Measurements from ENCODE around the gene HSPB3.
A peak's percentile ranks its signal among the peaks of the same experiment; 100 is the strongest.
"Not testable (repeated sequence)": the region's sequence is repeated elsewhere in the genome, so short reads cannot be mapped to it uniquely, and the experiment has no call there.

Gene HSPB3

DNA sequence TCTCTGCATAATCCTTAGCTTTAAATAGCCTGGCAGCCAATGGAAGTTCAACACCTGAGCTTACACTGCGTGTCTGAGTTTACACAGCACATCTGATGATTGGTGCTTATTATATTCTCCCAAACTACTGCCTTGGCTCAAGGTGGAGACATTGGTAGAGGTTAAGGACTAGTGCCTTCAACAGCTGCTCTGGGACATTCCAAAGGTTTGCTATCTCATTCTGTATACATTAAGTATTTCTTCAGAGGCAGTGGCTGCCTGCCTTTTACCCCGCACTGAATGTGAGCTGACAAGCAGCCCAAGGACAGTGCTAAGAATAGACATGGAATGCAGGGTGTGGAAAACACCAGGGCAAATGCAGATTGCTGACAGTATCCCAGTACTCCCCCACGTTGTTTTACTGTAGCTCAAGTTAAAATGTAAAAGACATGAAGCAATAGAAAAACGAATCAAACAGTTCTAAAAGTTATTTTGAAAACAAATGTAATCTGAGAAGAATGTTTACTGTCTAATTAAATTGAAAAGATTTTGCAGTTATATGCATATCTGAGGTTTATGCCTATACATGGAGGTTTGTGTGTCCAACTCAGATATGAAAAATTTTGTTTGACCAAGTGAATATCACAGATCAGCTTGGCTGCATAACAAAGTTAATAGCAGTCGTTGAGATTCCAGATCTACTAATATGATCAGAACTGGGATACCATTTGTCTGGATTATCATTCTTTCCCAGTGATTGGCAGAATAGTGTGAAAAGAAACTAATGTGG, 1.8 kb downstream of the HSPB3 start:
- DNase-seq: peak in 1 of 51 donors; percentile 10

DNA sequence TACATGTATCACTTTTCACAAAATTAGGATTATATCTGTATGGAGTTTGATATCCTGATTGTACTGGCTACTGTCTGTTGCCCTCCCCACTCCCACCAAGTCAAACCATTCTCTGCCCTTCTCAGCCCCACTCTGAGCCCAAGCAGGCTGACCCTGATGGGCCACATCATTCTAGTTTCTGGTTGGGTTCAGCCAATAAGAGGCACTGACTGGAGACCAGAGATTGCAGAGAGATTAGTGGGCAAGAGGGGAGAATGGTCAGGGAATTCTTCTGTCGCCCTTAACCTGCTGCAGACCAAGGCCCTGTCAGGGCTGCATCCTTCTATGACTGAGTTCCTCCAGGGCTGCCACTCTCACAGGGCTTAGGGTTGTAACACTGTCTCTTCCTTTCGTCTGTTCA, 2.7 kb downstream of the HSPB3 start:
- DNase-seq: no peak

DNA sequence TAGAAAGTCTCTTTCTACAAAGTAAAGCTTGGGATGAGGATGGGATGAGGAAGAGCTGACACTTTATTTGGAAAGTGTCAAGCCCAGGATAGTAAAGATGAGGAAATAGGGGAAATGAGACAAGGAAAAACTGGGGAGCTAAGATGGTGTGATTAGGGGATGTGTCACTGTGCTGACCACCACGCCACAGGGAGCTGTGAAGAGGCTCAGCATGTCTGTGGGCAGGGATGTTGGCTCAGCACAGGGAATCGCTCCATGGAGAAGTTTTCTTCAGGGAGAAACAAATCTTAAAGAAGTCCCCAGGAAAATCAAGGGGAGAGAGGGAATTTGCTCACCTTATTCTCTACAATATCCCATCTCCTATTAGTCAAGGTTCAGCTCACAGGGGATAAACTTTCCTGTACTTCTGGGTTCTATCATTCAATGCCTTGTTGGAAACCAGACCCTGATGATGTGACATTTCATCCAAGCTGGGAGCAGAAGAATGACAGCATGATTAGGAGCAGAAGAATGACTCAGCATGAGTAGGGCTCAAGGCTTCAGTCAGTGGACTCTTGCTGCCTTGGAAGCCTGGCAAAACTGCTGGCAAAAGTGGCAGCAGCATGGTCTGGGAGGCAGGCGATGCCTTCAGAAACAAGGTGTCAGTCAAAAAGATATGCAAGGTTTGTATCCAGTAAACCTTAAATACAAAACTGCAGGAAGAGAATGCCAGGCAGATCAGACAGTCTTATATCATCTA, 4.9 kb downstream of the HSPB3 start:
- DNase-seq: no peak

DNA sequence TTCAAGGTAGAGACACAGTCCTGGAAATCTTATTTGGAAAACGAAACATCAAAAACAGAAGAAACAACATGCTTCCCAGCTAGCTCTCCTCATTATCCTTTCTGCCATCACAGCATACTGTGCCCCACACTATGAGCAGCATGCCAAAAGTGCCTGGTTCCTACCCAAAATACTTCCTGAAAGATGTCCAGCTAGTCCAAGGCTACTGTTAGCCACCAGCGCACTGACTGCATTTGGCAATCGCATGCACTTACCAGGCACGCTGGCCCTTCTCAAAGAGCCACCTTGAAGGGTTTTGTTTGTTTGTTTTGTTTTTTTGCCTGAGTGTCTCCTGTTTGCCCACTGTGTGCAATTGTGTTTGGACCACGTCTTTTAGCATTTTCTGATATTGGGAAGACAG, 6.8 kb downstream of the HSPB3 start:
- no peak for DNase-seq

DNA sequence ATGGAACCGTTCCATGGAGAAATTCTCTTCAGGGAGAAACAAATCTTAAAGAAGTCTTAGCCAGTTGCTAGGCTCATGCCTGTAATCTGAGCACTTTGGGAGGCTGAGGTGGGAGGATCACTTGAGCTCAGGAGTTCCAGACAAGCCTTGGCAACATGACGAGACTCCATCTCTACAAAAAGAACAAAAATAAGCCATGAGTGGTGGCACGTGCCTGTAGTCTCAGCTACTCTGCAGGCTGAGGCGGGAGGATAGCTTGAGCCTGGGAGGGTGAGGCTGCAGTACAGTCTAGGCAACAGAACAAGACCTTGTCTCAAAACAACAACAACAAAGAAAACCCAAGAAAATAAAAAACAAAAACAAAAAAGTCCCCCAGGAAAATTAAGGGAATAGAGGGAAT, 8.2 kb downstream of the HSPB3 start:
- DNase-seq: no peak

DNA sequence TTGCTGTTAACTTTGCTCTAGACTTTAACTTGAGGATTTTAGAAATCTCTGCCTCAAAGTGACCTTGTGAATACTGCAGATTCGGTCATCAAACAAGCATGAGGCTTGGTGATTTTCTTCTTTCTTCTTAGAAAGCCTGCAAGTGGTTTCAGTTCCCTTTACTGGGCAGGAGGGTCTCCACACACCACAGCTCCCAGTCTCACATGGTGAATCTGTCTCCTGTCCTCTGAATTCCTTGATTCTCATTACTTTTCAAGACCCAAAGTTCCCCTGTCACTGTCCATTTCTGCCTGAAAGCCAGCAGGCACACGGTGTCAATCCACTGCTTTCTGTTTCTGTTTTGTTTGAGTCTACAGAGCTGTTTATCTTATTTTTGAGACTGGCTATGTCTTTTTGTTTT, 14.1 kb downstream of the HSPB3 start:
- DNase-seq: peak in 1 of 51 donors; percentile 2

DNA sequence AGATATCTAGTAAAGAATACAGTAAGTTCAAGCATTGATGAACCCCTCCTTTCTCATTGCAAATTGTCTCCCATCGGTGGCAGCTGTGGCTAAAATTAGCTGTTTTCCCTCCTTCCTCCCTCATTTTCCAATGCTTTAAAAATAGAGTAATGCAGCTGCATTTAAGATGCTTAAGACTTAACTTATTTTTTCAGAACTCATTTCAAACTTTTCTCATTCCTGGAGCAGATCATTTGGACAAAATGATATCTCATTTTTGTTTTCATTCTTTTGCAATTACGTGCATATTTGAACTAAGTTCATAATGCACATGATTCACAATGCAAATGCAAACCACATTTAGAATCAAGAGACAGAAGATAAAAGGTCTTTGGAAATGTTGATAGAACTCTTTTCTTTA, 14.6 kb downstream of the HSPB3 start:
- no peak for DNase-seq

DNA sequence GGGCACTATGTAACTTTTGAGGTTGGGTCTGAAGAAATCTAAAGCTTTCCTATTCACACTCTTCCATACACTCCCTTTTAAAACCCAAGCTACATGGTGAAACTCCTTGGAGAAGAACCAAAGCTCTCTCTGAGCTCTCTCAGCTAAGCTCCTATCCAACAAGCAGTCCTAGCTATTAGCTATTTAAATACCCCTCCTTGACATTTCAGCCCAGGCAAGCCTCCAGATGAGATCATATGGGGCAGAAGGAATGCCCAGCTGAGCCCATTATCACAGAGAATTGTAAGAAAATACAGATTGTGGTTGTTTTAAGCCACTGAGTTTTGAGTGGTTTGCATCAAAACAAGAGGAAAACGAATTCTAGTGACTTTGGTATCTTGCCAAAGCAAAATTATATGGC, 15.2 kb downstream of the HSPB3 start:
- no peak for DNase-seq

DNA sequence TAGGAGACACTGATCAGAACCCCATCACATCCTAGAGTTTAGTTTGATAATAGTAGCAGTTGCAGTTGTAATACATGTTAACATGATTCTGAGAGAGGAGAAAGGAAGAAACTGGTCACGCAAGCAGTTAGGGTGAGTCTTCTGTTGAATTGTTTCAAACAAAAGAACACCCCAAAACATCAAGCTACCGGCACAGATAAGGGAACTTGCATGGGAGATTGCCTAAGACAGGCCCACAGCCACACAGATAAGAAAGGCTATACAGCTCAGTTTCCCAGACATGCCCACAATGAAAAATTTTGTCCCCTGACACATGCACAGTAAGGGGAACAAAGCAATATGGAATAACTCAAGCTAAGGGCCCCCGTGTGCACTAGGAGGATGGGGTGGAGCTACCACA, 15.9 kb downstream of the HSPB3 start:
- DNase-seq: no peak

DNA sequence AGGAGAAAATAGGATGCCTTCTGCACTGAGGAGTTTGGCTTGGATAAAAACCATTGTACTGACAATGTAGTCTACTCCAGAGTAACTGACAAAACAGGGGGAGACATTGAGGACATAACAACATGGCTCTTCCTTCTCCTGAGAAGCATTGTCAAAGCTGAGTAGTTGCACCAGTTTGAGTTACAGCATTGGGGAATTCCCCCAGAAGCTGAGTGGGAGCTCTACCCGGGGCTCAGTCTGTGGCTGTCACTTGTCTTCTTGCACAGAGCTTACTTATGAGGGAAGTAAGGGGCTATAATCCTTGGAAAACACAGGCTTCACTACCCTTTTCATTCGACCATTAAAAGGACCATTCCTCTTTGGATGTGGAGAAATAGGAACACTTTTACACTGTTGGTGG, 21.2 kb downstream of the HSPB3 start:
- DNase-seq: no peak

DNA sequence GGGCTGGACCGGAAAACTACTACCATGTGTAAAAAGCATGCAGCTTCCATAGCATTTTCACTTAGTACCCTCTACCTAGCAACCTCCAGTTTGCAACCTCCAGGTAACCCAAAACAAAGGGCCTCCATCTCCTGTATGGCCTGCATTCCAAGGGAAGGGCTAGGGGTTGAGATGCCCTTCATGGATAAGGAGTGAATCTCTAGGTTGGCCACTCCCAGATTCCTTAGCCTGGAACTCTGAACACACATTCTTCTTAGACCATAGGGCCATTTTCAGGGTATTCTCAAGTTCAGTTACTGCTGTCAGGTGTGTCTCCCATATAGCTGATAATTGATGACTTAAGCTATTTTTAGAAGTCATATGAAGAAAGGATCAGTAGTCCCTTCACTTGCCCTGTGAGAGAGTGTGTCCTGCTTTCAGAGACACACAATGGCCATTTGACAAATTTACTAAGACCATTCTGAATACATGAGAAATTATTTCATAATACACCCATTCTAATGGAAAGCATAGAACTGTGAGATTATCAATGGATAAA, 22.5 kb downstream of the HSPB3 start:
- DNase-seq: no peak

DNA sequence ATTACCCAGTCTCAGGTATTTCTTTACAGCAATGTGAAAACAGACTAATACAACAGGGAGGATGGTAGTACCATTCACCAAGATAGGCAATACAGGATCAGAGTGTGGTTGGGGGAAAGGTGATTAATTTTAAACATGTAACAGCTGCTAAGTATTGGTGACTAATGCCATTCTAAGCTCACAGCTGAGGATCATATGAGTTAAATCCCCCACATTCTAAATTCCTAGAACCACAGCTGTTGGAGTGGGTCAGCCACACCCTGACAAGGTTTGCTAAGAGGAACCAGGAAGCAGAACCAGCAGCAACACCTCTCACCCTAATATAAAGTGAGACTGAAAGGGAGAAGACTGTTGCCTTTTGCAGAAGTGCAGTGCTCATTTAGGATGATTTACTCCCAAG, 24.8 kb downstream of the HSPB3 start:
- DNase-seq: no peak

DNA sequence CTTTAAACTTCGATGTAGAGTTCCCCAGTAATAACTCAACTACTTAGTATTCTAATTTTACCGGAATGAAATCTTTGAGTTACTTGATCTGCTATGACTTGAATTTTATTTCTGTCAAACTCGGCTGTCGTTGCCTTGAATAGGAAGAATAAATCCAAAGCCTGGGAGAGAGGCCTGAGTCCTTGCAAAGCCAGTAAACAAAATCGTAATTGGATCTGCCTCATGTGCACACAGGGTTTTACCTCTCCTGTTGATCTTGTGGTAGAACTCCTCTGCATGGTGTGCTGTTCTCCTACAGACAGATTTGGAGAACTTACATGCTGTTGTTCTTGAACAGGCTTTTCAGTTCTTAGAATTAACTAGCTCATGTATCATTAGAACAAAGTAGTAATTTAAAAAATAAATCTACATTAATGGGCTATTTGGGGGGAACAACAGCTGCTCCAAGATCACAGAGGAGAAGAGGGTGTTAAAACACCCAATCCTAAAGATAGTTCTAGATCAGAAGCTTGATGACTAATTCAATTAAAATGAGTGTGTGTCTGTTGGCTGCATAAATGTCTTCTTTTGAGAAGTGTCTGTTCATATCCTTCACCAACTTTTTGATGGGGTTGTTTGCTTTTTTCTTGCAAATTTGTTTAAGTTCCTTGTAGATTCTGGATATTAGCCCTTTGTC, 28.9 kb downstream of the HSPB3 start:
- DNase-seq: no peak

DNA sequence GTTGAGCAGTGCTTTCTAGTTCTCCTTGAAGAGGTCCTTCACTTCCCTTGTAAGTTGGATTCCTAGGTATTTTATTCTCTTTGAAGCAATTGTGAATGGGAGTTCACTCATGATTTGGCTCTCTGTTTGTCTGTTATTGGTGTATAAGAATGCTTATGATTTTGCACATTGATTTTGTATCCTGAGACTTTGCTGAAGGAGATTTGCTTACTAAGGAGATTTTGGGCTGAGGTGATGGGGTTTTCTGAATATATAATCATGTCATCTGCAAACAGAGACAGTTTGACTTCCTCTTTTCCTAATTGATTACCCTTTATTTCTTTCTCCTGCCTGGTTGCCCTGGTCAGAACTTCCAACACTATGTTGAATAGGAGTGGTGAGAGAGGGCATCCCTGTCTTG, 30.2 kb downstream of the HSPB3 start:
- not testable (repeated sequence) for DNase-seq

DNA sequence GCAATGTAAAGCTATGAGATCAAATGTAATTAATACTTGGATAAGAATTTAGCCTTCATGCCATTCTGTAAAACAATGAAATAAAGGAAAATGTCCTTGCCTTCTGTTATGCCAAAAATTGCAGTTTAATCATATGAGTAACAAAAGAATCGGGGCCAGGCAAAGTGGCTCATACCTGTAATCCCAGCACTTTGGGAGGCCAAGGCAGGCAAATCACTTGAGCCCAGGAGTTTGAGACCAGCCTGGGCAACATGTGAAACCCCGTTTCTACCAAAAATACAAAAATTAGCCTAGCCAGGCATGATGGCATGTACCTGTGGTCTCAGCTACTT, 34.1 kb downstream of the HSPB3 start:
- not testable (repeated sequence) for DNase-seq

DNA sequence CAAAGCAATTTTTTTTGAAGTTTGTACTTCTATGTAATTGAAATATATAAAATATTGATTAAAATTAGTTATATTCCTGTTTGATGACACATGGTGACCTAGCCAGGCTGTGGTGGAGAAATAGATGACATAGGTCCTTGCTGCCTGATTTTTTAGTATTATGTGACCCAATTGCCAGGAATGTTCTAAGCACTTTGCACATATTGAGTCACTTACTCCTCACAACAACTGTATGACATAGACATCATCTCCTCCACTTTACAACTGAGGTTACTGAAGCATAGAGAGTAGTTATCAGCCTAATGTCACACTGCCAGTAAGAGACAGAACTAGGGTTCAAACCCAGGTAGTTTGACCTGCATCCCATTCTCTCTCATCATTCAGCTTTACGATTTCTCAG, 35.8 kb downstream of the HSPB3 start:
- DNase-seq: no peak

DNA sequence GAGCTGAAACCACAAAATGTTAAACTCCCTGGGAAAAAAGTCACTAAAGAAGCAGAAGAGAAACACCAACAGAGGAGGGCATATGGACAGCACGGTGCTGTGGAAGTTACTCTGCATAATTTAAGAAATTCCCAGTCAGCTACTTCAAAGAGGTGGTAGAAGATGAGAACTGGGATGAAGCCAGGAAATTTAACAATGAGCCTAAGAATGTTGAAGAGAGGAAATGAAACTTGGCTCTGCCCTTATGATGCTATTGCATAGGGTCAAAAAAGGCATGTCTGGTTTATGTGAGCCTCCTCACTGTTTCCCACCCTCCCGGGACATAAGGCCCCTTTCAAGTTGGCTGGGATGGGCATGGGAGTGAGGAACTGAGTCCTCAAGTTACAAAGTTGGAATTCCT, 36.7 kb downstream of the HSPB3 start:
- no peak for DNase-seq

DNA sequence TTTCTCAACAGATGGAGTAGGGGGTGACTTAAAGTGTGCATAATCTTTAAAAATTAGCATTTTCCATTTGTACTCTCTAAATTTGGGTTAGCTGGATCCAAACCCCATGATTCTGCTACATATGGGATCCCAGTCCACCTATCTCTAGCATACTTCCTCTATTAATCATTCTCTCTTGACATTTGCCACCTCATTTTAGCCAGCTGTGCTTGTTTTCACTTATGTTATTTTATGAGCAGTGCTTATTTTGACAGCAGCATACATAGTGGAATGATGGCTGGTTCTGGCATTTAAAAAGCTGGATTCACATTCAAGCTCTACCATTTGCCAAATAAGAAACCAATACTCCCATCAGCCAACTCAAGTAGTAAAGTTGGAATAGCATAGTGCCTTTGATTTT, 39.5 kb downstream of the HSPB3 start:
- no peak for DNase-seq

Data from hypothalamus (tissue), 51 donors.